Measurements from ENCODE around the gene IFNL2. TPM values are rescaled to one million over a fixed set of nuclear protein-coding genes. Genes with fewer than 3 reads are reported as not detected.
"Not testable (repeated sequence)": the region's sequence is repeated elsewhere in the genome, so short reads cannot be mapped to it uniquely, and the experiment has no call there.

IFNL2 gene
- total and polyA plus RNA-seq, 3 experiments from 2014 or later, result not detected

GRCh38 chr19:39237200-39238184, 30.7 kb upstream of the IFNL2 start:
- DNase-seq, result peak; percentile 15 to 63 (median 22)

DNA sequence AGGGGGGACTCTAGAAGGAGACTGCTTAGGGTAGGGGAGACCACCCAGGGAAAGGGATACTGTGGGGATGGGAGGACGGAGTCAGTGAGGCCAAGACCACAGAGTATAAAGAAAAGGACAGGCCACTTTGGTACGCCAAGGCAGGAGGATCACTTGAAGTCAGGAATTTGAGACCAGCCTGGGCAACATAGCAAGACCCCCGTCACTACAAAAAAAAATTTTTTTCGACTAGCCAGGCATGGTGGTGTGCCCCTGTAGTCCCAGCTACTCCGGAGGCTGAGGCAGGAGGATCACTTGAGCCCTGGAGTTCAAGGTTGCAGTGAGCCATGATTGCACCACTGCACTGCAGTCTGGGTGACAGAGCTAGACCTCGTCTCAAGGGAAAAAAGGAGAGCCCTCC, 30.0 kb upstream of the IFNL2 start:
- ChIA-PET CTCF (interaction anchor here (0.8 to 1.7 kb wide), 3 partner anchors 13 to 138 kb away, joined by 3 to 4 read pairs (median 3); no protein-coding TSS in a partner anchor), POLR2A (no interaction called here)
- Histone ChIP-seq H3K27ac (ENCODE audit: low read depth, low read length) (no peak overlapping the region), H3K9me3 (ENCODE audit: low read length) (no peaks in the 10 kb centered on the region), H3K27me3 (ENCODE audit: insufficient read depth, low read length, poor library complexity, severe bottlenecking) (no peaks in the 10 kb centered on the region), H3K4me3 (ENCODE audit: low read length) (peak overlapping the region; percentile 17), H3K4me1 (ENCODE audit: insufficient read depth, low read length) (peaks cover 17% of the 10 kb centered on the region), H3K36me3 (ENCODE audit: insufficient read depth, low read length) (no peaks in the 10 kb centered on the region)
- Mint-ChIP-seq H3K36me3 (no peaks in the 10 kb centered on the region), H3K9me3 (no peaks in the 10 kb centered on the region), H3K4me3 (peak overlapping the region; percentile 41 to 79 (median 73)), H3K27me3 (peaks cover 0 to 3% of the 10 kb centered on the region in 2 donors), H3K4me1 (peaks cover 21 to 29% (median 27%) of the 10 kb centered on the region in 3 donors), H3K27ac (peak overlapping the region; percentile 69 to 93 (median 84))
- DNase-seq, result no peak

More at GRCh38 chr19:39237200-39238184, 30.7 kb upstream of the IFNL2 start:
- POLR2A ChIA-PET, result no interaction called here
- CTCF ChIA-PET, result interaction anchor here (0.8 to 1.7 kb wide), 3 partner anchors 14 to 139 kb away, joined by 3 to 4 read pairs (median 3); no protein-coding TSS in a partner anchor
- Mint-ChIP-seq H3K4me1 (peaks cover 21 to 29% (median 27%) of the 10 kb centered on the region in 3 donors), H3K27me3 (peaks cover 0 to 3% of the 10 kb centered on the region in 2 donors), H3K4me3 (peak overlapping the region; percentile 45 to 87 (median 75)), H3K9me3 (no peaks in the 10 kb centered on the region), H3K36me3 (no peaks in the 10 kb centered on the region), H3K27ac (peak overlapping the region; percentile 78 to 93 (median 86))
- H3K4me3 ChIP-seq (ENCODE audit: low read length), result peak overlapping the region; percentile 17
- no peaks in the 10 kb centered on the region for H3K36me3 ChIP-seq (ENCODE audit: insufficient read depth, low read length)
- no peaks in the 10 kb centered on the region for H3K9me3 ChIP-seq (ENCODE audit: low read length)
- no peaks in the 10 kb centered on the region for H3K27me3 ChIP-seq (ENCODE audit: insufficient read depth, low read length, poor library complexity, severe bottlenecking)
- H3K4me1 ChIP-seq (ENCODE audit: insufficient read depth, low read length), result peaks cover 17% of the 10 kb centered on the region
- H3K27ac ChIP-seq (ENCODE audit: low read depth, low read length), result no peak overlapping the region

GRCh38 chr19:39238944-39239343, 29.3 kb upstream of the IFNL2 start:
- Histone ChIP-seq H3K4me3 (ENCODE audit: low read length) (no peak overlapping the region), H3K4me1 (ENCODE audit: insufficient read depth, low read length) (peaks cover 17% of the 10 kb centered on the region), H3K27ac (ENCODE audit: low read depth, low read length) (no peak overlapping the region), H3K27me3 (ENCODE audit: insufficient read depth, low read length, poor library complexity, severe bottlenecking) (no peaks in the 10 kb centered on the region), H3K9me3 (ENCODE audit: low read length) (no peaks in the 10 kb centered on the region), H3K36me3 (ENCODE audit: insufficient read depth, low read length) (no peaks in the 10 kb centered on the region)
- H3K36me3 Mint-ChIP-seq, result no peaks in the 10 kb centered on the region
- ChIA-PET CTCF (interaction anchor here (1.7 kb wide), 1 partner anchor 128 kb away, joined by 4 read pairs; no protein-coding TSS in a partner anchor), POLR2A (no interaction called here)
- no peak for DNase-seq
- H3K27me3 Mint-ChIP-seq, result peaks cover 3% of the 10 kb centered on the region in 2 donors
- peak overlapping the region in 3 of 8 donors; percentile 61 to 84 (median 66) for H3K27ac Mint-ChIP-seq
- peaks cover 21 to 29% (median 27%) of the 10 kb centered on the region in 3 donors for H3K4me1 Mint-ChIP-seq
- H3K4me3 Mint-ChIP-seq, result peak overlapping the region in 1 of 7 donors; percentile 59
- no peaks in the 10 kb centered on the region for H3K9me3 Mint-ChIP-seq

GRCh38 chr19:39240421-39240820, 27.8 kb upstream of the IFNL2 start:
- no peak overlapping the region for H3K27ac Mint-ChIP-seq
- no peak overlapping the region for H3K4me3 Mint-ChIP-seq
- CTCF ChIA-PET, result no interaction called here
- Histone ChIP-seq H3K27ac (ENCODE audit: low read depth, low read length) (no peak overlapping the region), H3K4me3 (ENCODE audit: low read length) (no peak overlapping the region), H3K4me1 (ENCODE audit: insufficient read depth, low read length) (peaks cover 17% of the 10 kb centered on the region), H3K27me3 (ENCODE audit: insufficient read depth, low read length, poor library complexity, severe bottlenecking) (no peaks in the 10 kb centered on the region), H3K36me3 (ENCODE audit: insufficient read depth, low read length) (no peaks in the 10 kb centered on the region), H3K9me3 (ENCODE audit: low read length) (no peaks in the 10 kb centered on the region)
- POLR2A ChIA-PET, result no interaction called here
- no peak for DNase-seq
- no peaks in the 10 kb centered on the region for H3K36me3 Mint-ChIP-seq
- H3K27me3 Mint-ChIP-seq, result peaks cover 1 to 3% of the 10 kb centered on the region in 2 donors
- H3K4me1 Mint-ChIP-seq, result peaks cover 21 to 29% (median 27%) of the 10 kb centered on the region in 3 donors
- no peaks in the 10 kb centered on the region for H3K9me3 Mint-ChIP-seq

- H3K36me3 ChIP-seq (ENCODE audit: insufficient read depth, low read length); H3K27ac ChIP-seq (ENCODE audit: low read depth, low read length); DNase-seq; H3K27ac Mint-ChIP-seq; H3K4me1 ChIP-seq (ENCODE audit: insufficient read depth, low read length); H3K27me3 Mint-ChIP-seq; H3K4me1 Mint-ChIP-seq; H3K9me3 Mint-ChIP-seq; H3K36me3 Mint-ChIP-seq; H3K4me3 Mint-ChIP-seq; H3K27me3 ChIP-seq (ENCODE audit: insufficient read depth, low read length, poor library complexity, severe bottlenecking); H3K9me3 ChIP-seq (ENCODE audit: low read length); CTCF ChIA-PET; POLR2A ChIA-PET; H3K4me3 ChIP-seq (ENCODE audit: low read length): not testable (repeated sequence)
These were observed 24.5 kb upstream of the IFNL2 start for GRCh38 chr19:39243741-39244140.

DNA sequence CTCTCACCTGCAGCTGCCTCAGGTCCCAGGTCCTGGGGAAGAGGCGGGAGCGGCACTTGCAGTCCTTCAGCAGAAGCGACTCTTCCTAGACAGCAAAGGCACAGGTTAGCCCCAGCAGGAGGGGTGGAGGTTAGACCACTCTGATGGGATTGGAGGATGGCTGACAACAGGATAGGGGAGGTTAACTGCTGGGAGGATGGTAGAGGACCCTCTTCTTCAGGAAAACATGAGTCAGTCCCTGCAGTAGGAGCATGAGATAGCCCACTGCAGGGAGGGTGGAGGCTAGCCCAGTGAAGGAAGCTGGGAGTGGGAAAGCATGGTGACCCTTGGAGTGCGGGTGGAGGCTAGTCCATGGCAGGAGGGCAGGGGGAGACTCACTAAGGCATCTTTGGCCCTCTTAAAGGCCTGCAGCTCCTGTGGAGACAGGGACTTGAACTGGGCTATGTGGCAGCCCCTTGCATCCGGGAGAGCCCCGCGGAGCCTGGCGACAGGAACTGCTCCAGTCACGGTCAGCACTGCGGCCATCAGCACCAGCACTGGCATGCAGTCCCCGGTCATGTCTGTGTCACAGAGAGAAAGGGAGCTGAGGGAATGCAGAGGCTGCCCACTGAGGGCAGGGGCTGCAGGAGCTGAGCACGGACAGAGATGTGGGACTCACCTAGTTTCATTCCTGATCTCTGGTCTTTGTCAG, 23.6 kb upstream of the IFNL2 start, which contains the start of gene IFNL3:
Gene IFNL3 (minus strand): TSS at position 597 of the 691 bp plus-strand sequence. CDS start 39 bp downstream, at position 558.
- DNase-seq; H3K27ac ChIP-seq (ENCODE audit: low read depth, low read length); H3K9me3 Mint-ChIP-seq; H3K9me3 ChIP-seq (ENCODE audit: low read length); POLR2A ChIA-PET; H3K27me3 ChIP-seq (ENCODE audit: insufficient read depth, low read length, poor library complexity, severe bottlenecking); H3K4me1 ChIP-seq (ENCODE audit: insufficient read depth, low read length); H3K27me3 Mint-ChIP-seq; CTCF ChIA-PET; H3K36me3 Mint-ChIP-seq; H3K27ac Mint-ChIP-seq; H3K4me3 ChIP-seq (ENCODE audit: low read length); H3K4me1 Mint-ChIP-seq; H3K36me3 ChIP-seq (ENCODE audit: insufficient read depth, low read length): not testable (repeated sequence)
- peak within 1 kb of the TSS in 2 of 7 donors; percentile 41 to 45 for H3K4me3 Mint-ChIP-seq

DNA sequence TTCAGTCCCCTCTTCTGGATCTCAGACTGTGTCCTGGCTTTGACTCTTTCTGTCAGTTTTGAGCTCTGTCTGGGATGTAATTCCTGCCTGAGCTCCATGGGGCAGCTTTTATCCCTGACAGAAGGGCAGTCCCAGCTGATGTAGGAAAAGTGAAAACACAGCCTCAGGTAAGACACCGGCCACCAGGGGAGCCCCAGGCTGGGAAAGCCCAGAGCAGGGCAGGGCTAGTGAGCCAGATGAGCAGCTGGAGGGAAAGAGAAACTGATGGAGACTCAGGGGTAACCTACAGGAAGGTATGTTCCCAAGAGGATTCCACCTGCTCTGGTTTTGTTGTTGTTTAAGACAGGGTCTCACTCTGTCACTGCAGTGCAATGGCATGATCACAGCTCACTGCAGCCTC, 23.0 kb upstream of the IFNL2 start:
- H3K27me3 ChIP-seq (ENCODE audit: insufficient read depth, low read length, poor library complexity, severe bottlenecking); DNase-seq; H3K4me3 ChIP-seq (ENCODE audit: low read length); H3K4me1 ChIP-seq (ENCODE audit: insufficient read depth, low read length); H3K27me3 Mint-ChIP-seq; H3K9me3 Mint-ChIP-seq; POLR2A ChIA-PET; H3K27ac Mint-ChIP-seq; H3K4me3 Mint-ChIP-seq; CTCF ChIA-PET; H3K36me3 Mint-ChIP-seq; H3K4me1 Mint-ChIP-seq; H3K36me3 ChIP-seq (ENCODE audit: insufficient read depth, low read length); H3K27ac ChIP-seq (ENCODE audit: low read depth, low read length); H3K9me3 ChIP-seq (ENCODE audit: low read length): not testable (repeated sequence)
